Right atrium auricular region (tissue), 2 donors: ENCODE data around the gene MLLT10. TPM values are rescaled to one million over a fixed set of nuclear protein-coding genes. Genes with fewer than 3 reads are reported as not detected.
A peak's percentile ranks its signal among the peaks of the same experiment; 100 is the strongest.

Experiments used
- DNase-seq: peaks from one replicate; pipeline ENCODE4 v3.0.0-alpha.2; 2019; ENCODE audit warnings: low spot score
- H3K27ac ChIP-seq, 2 donors: fragments of 200-600 bp; sonication (generic); 1 replicate in 1 of 2; 2 replicates in 1 of 2; pipeline ENCODE4 v1.5.1; 2016 to 2019
- H3K27me3 ChIP-seq, 2 donors: fragments of 200-600 bp; sonication (generic); one replicate each; pipeline versions ENCODE4 v1.5.1 to v1.6.0; 2017 to 2019
- H3K36me3 ChIP-seq: fragments of 200-600 bp; sonication (generic); one replicate; pipeline ENCODE4 v1.5.1; 2016
- H3K4me1 ChIP-seq, 2 donors: fragments of 200-600 bp; sonication (generic); one replicate each; pipeline versions ENCODE4 v1.5.1 to v1.6.0; 2017 to 2019
- H3K4me3 ChIP-seq, 2 donors: fragments of 200-600 bp; sonication (generic); 1 replicate in 1 of 2; 2 replicates in 1 of 2; pipeline ENCODE4 v1.5.1; 2017 to 2019; ENCODE audit warnings: mild to moderate bottlenecking in 1 of 2, moderate library complexity in 1 of 2
- H3K9me3 ChIP-seq, 2 donors: fragments of 200-600 bp; sonication (generic); one replicate each; pipeline ENCODE4 v1.5.1; 2019
- total RNA-seq, 2 donors: library from RNA; depleted of rRNA; stranded (reverse); fragments of >200 nt; gene quantifications; one replicate each; pipeline ENCODE4 v1.1.0, GENCODE V29; 2016
- TF ChIP-seq, protein P1 (sequence below), 2 donors: fragments of 200-600 bp; sonication (generic); IDR thresholded peaks; one replicate each; pipeline ENCODE4 v1.5.1; 2019; ENCODE audit warnings: antibody characterized with exemption in 2 of 2

Gene MLLT10
- total RNA-seq, 2 donors from 2014 or later = 18.8 to 27.2 TPM

DNA sequence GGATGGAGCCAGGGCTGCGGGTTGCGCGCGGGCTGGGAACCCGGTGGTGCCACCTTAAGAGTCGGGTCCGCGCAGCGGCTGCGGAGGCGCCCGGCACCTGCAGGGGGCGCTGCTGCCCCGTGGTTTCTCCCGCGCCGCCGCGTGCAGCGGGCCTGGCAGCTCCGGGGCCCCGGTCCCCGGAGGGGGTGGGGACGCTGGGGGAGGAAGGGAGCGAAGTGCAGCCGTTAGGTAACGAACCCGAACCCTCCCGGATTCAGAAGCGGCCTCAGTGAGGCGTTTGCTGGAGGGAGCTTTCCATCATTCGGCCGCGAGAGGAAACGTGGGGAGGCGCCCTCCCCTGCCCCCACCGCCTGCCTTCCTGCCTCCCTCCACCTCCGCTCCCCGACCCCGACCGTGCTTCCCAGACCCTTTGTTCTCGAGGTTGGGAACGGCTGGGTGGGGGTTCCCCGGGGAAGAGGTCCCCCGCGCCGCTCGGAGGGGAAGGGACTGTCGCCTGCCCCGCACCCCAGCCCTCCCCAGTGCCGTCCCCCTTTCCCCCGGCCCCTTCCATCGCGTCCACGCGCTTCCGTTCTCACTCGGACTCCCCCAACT lies 38.2 kb upstream of the MLLT10 start:
- TF ChIP-seq, protein P1, sequence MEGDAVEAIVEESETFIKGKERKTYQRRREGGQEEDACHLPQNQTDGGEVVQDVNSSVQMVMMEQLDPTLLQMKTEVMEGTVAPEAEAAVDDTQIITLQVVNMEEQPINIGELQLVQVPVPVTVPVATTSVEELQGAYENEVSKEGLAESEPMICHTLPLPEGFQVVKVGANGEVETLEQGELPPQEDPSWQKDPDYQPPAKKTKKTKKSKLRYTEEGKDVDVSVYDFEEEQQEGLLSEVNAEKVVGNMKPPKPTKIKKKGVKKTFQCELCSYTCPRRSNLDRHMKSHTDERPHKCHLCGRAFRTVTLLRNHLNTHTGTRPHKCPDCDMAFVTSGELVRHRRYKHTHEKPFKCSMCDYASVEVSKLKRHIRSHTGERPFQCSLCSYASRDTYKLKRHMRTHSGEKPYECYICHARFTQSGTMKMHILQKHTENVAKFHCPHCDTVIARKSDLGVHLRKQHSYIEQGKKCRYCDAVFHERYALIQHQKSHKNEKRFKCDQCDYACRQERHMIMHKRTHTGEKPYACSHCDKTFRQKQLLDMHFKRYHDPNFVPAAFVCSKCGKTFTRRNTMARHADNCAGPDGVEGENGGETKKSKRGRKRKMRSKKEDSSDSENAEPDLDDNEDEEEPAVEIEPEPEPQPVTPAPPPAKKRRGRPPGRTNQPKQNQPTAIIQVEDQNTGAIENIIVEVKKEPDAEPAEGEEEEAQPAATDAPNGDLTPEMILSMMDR (IDR thresholded peaks at IDR 0.05) = peak; percentile 98 to 100
- H3K4me1 ChIP-seq = peaks cover 0 to 35% of the 10 kb centered on the region in 2 donors
- peak overlapping the region; percentile 78 to 84 for H3K27ac ChIP-seq
- H3K4me3 ChIP-seq = peak overlapping the region; percentile 56 to 87
- H3K9me3 ChIP-seq = no peaks in the 10 kb centered on the region
- H3K36me3 ChIP-seq = no peaks in the 10 kb centered on the region
- H3K27me3 ChIP-seq = no peaks in the 10 kb centered on the region
- DNase-seq = peak; percentile 84

DNA sequence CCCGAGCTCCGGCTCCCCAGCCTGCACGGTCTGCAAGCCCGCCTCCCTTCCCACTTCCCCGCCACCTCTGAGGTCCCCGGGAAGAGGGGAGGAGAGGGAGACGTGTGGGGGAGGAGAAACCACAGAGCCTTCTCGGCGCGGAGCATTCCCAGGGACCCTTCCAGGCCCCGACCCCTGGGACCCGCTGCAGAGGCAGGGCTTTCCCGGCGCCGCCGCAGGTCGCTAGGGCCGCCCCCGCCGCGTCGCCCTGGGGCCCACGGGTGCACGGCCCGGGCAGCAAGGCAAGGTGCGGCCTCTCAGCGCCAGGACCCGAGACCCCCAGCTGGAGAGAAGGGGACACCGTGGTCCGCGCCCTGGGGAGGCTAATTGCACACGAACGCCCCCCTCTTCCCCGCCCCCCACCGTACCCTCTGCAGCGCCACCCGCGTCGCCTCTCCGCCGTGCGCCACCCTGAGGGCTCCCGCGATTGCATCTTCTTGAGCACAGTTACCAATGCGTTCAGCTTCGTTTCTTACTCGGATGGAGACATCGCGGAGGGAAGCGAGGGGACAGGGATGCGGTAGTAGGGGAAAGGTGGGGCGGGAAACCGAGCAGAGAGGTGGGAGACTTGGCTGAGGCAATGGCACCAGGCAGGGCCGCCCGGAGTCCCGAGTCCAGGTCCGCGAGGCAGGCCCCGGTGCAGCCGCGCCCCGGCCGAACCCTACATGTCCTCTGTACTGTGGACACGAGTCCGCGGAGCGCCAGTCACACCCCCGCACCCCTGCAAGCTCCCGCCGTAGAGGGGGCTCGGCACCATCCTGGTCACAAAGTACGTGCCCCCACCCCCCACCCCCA lies 37.5 kb upstream of the MLLT10 start:
- H3K27me3 ChIP-seq = no peaks in the 10 kb centered on the region
- TF ChIP-seq, protein P1 (IDR thresholded peaks at IDR 0.05) = peak in 1 of 2 donors; percentile 59
- H3K36me3 ChIP-seq = no peaks in the 10 kb centered on the region
- H3K4me3 ChIP-seq = peak overlapping the region; percentile 56 to 87
- peaks cover 0 to 35% of the 10 kb centered on the region in 2 donors for H3K4me1 ChIP-seq
- peak overlapping the region; percentile 78 to 84 for H3K27ac ChIP-seq
- DNase-seq = no peak
- H3K9me3 ChIP-seq = no peaks in the 10 kb centered on the region

DNA sequence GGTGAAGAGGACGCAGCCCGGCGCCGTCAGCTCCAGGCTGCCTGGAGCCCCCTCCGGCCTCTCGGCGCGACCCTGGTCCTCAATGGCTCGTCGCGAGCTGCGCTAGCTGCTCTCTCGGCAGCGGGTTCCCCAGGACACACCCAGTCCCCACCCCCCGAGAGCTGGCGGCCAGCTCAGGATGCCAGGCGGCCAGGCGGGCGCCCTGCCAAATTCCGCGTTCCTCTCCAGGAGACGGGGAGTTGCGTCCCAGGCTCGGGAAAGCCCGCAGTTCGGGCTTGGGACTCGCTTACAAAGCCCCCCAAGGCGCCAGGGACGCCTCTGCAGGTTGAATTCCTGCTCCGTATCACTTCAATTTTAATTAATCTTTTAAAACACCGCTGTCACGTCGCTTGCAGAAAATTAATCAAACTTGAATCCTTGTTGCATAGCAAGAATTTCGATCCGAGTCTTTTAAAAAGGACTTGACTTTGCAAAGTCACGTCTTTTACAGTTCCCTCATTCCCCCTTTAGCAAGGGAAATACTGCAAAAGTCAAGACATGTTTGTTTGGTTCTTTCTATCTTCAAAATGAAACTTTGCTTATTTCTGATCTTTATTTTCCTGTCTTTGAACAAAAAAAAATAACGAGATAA lies 36.7 kb upstream of the MLLT10 start:
- H3K9me3 ChIP-seq = no peaks in the 10 kb centered on the region
- DNase-seq = peak; percentile 94
- TF ChIP-seq, protein P1 (IDR thresholded peaks at IDR 0.05) = no peak
- no peaks in the 10 kb centered on the region for H3K36me3 ChIP-seq
- no peaks in the 10 kb centered on the region for H3K27me3 ChIP-seq
- peak overlapping the region; percentile 78 to 84 for H3K27ac ChIP-seq
- H3K4me3 ChIP-seq = peak overlapping the region; percentile 56 to 87
- peaks cover 0 to 35% of the 10 kb centered on the region in 2 donors for H3K4me1 ChIP-seq

DNA sequence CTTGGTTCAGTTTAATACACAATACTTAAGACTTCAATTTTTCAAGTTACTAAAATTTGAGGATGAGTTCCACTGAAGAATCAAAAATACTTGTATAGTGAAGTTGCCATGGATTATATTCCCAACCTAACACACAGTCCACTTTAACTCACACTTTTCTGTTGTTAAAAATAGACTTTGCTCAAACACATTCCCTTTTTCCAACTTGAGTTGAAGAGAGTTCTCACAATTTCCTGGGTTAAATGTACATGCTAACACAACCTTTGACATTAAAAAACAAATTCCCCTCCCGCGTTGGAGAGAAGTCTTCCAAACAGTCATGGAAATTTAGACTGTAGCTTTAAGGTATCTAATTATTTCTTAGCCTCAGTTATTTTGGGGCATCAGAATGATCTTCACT lies 35.7 kb upstream of the MLLT10 start:
- Histone ChIP-seq H3K4me1 (peaks cover 0 to 35% of the 10 kb centered on the region in 2 donors), H3K27me3 (no peaks in the 10 kb centered on the region), H3K4me3 (no peak overlapping the region), H3K9me3 (no peaks in the 10 kb centered on the region), H3K27ac (no peak overlapping the region), H3K36me3 (no peaks in the 10 kb centered on the region)
- TF ChIP-seq, protein P1 (IDR thresholded peaks at IDR 0.05) = no peak
- no peak for DNase-seq

DNA sequence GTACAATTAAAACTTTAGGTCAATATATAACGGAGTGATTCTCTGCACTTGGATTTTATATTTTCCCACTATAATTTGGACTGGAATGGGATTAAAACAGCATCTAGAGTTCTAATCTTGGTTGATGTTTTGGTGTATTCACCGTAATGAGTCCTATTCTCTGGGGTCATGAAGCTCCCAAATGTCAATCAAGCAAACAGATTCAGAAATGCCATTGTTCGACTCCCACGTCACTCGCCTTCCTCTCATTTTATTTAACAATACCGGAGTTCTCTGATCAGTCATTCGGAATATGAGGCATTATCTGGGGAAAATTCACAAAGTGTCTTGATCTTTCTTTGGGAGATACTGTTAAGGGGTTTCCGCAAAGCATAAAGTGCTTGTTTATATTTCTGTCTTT lies 35.0 kb upstream of the MLLT10 start:
- TF ChIP-seq, protein P1 (IDR thresholded peaks at IDR 0.05) = no peak
- Histone ChIP-seq H3K4me3 (no peak overlapping the region), H3K27ac (no peak overlapping the region), H3K36me3 (no peaks in the 10 kb centered on the region), H3K9me3 (no peaks in the 10 kb centered on the region), H3K27me3 (no peaks in the 10 kb centered on the region), H3K4me1 (peaks cover 0 to 32% of the 10 kb centered on the region in 2 donors)
- DNase-seq = no peak
